Measurements from ENCODE around the gene TTYH1. TPM values are rescaled to one million over a fixed set of nuclear protein-coding genes. Genes with fewer than 3 reads are reported as not detected.

TTYH1 gene
- total RNA-seq, 1 donor = 0.81 TPM

GRCh38 chr19:54391589-54392061, 23.6 kb upstream of the TTYH1 start:
- no peak for DNase-seq (ENCODE audit: low read depth in 2 of 3, low spot score in 2 of 3)

GRCh38 chr19:54392105-54392504, 23.2 kb upstream of the TTYH1 start:
- no peak for DNase-seq (ENCODE audit: low read depth in 2 of 3, low spot score in 2 of 3)

- no peak for DNase-seq (ENCODE audit: low read depth in 2 of 3, low spot score in 2 of 3)
Measured at GRCh38 chr19:54393381-54393780, 21.9 kb upstream of the TTYH1 start.

GRCh38 chr19:54395685-54396084, 19.6 kb upstream of the TTYH1 start:
- DNase-seq (ENCODE audit: low read depth in 2 of 3, low spot score in 2 of 3) = no peak

GRCh38 chr19:54399189-54399588, 16.1 kb upstream of the TTYH1 start:
- DNase-seq (ENCODE audit: low read depth in 2 of 3, low spot score in 2 of 3) = no peak

- DNase-seq (ENCODE audit: low read depth in 2 of 3, low spot score in 2 of 3) = no peak
Measured at GRCh38 chr19:54400913-54401312, 14.4 kb upstream of the TTYH1 start.

GRCh38 chr19:54403054-54403453, 12.2 kb upstream of the TTYH1 start:
- DNase-seq (ENCODE audit: low read depth in 2 of 3, low spot score in 2 of 3) = no peak

- no peak for DNase-seq (ENCODE audit: low read depth in 2 of 3, low spot score in 2 of 3)
Measured at GRCh38 chr19:54405628-54406027, 9.6 kb upstream of the TTYH1 start.

- no peak for DNase-seq (ENCODE audit: low read depth in 2 of 3, low spot score in 2 of 3)
Measured at GRCh38 chr19:54407780-54408179, 7.5 kb upstream of the TTYH1 start.

GRCh38 chr19:54408456-54409026, 6.7 kb upstream of the TTYH1 start:
- DNase-seq (ENCODE audit: low read depth in 2 of 3, low spot score in 2 of 3) = no peak

- no peak for DNase-seq (ENCODE audit: low read depth in 2 of 3, low spot score in 2 of 3)
Measured at GRCh38 chr19:54411033-54411432, 4.2 kb upstream of the TTYH1 start.

GRCh38 chr19:54412877-54413276, 2.4 kb upstream of the TTYH1 start:
- no peak for DNase-seq (ENCODE audit: low read depth in 2 of 3, low spot score in 2 of 3)

- DNase-seq (ENCODE audit: low read depth in 2 of 3, low spot score in 2 of 3) = no peak
Measured at GRCh38 chr19:54414156-54414555, 1.1 kb upstream of the TTYH1 start.

GRCh38 chr19:54415901-54416673, 823 bp downstream of the TTYH1 start:
- DNase-seq (ENCODE audit: low read depth in 2 of 3, low spot score in 2 of 3) = no peak

- DNase-seq (ENCODE audit: low read depth in 2 of 3, low spot score in 2 of 3) = no peak
Measured at GRCh38 chr19:54416695-54417491, 1.6 kb downstream of the TTYH1 start.

- DNase-seq (ENCODE audit: low read depth in 2 of 3, low spot score in 2 of 3) = peak in 2 of 3 donors; percentile 66 to 71
Measured at GRCh38 chr19:54418030-54418929, 3.0 kb downstream of the TTYH1 start.

GRCh38 chr19:54418930-54419800, 3.9 kb downstream of the TTYH1 start:
- no peak for DNase-seq (ENCODE audit: low read depth in 2 of 3, low spot score in 2 of 3)

- DNase-seq (ENCODE audit: low read depth in 2 of 3, low spot score in 2 of 3) = no peak
Measured at GRCh38 chr19:54420068-54420382, 4.8 kb downstream of the TTYH1 start.

GRCh38 chr19:54420383-54421168, 5.3 kb downstream of the TTYH1 start:
- DNase-seq (ENCODE audit: low read depth in 2 of 3, low spot score in 2 of 3) = no peak

Data from hematopoietic multipotent progenitor cell (in vitro differentiated cells).